H9 (cell line): ENCODE measurements around the gene DPF1. TPM values are rescaled to one million over a fixed set of nuclear protein-coding genes. Genes with fewer than 3 reads are reported as not detected.

Source experiments
- DNase-seq: peaks from one replicate; pipeline ENCODE4 v3.0.0-alpha.2; 2017
- H2AFZ ChIP-seq: one replicate; pipeline ENCODE4 v1.6.1; 2013; ENCODE audit warnings: mild to moderate bottlenecking, low read length, control low read depth, moderate library complexity
- H2AK5ac ChIP-seq: 2 replicates; pipeline ENCODE4 v1.6.1; 2013; ENCODE audit warnings: low read length, control low read depth, mixed read lengths; ENCODE audit not compliant: insufficient read length
- H2BK120ac ChIP-seq: one replicate; pipeline ENCODE4 v1.6.1; 2013; ENCODE audit warnings: low read depth, mild to moderate bottlenecking, low read length, control low read depth, inconsistent platforms; ENCODE audit not compliant: poor library complexity, severe bottlenecking
- H2BK12ac ChIP-seq: 2 replicates; pipeline ENCODE4 v1.6.1; 2013; ENCODE audit warnings: low read length, control low read depth, mixed read lengths, low read depth; ENCODE audit not compliant: insufficient read length
- H2BK15ac ChIP-seq: 2 replicates; pipeline ENCODE4 v1.6.1; 2013; ENCODE audit warnings: low read depth, low read length, control low read depth
- H2BK20ac ChIP-seq: one replicate; pipeline ENCODE4 v1.6.1; 2013; ENCODE audit warnings: low read depth, mild to moderate bottlenecking, low read length, control low read depth, inconsistent platforms; ENCODE audit not compliant: poor library complexity, severe bottlenecking
- H2BK5ac ChIP-seq: 2 replicates; pipeline ENCODE4 v1.6.1; 2013; ENCODE audit warnings: low read length, control low read depth, mixed read lengths; ENCODE audit not compliant: insufficient read length
- H3K14ac ChIP-seq: 2 replicates; pipeline ENCODE4 v1.6.1; 2013; ENCODE audit warnings: low read length, control low read depth; ENCODE audit not compliant: insufficient read depth
- H3K18ac ChIP-seq: 2 replicates; pipeline ENCODE4 v1.6.1; 2013; ENCODE audit warnings: low read depth, mild to moderate bottlenecking, mixed read lengths, low read length, control low read depth; ENCODE audit not compliant: insufficient read length
- H3K23ac ChIP-seq: 2 replicates; pipeline ENCODE4 v1.6.1; 2013; ENCODE audit warnings: low read length, control low read depth, mixed read lengths, low read depth; ENCODE audit not compliant: insufficient read length
- H3K23me2 ChIP-seq: 2 replicates; pipeline ENCODE4 v1.6.1; 2013; ENCODE audit warnings: low read depth, mild to moderate bottlenecking, mixed read lengths, low read length, control low read depth; ENCODE audit not compliant: insufficient read length, poor library complexity, severe bottlenecking
- H3K27ac ChIP-seq: 2 replicates; pipeline ENCODE4 v1.5.1; 2013; ENCODE audit warnings: low read length, control low read depth, mixed read lengths, low read depth; ENCODE audit not compliant: insufficient read length
- H3K27me3 ChIP-seq: 2 replicates; pipeline ENCODE4 v1.6.1; 2013; ENCODE audit warnings: low read length, control low read depth, inconsistent platforms; ENCODE audit not compliant: insufficient read depth
- H3K4ac ChIP-seq: 2 replicates; pipeline ENCODE4 v1.6.1; 2013; ENCODE audit warnings: low read depth, mild to moderate bottlenecking, control low read depth, inconsistent platforms, low read length, moderate library complexity
- H3K4me1 ChIP-seq: 2 replicates; pipeline ENCODE4 v1.6.1; 2013; ENCODE audit warnings: low read length, control low read depth, inconsistent platforms; ENCODE audit not compliant: insufficient read depth
- H3K4me2 ChIP-seq: 2 replicates; pipeline ENCODE4 v1.6.1; 2013; ENCODE audit warnings: low read length, control low read depth, mixed read lengths; ENCODE audit not compliant: insufficient read length, insufficient read depth
- H3K56ac ChIP-seq: 2 replicates; pipeline ENCODE4 v1.6.1; 2013; ENCODE audit warnings: low read depth, mild to moderate bottlenecking, mixed read lengths, low read length, control low read depth; ENCODE audit not compliant: insufficient read length
- H3K79me1 ChIP-seq: 2 replicates; pipeline ENCODE4 v1.6.1; 2013; ENCODE audit warnings: low read depth, mild to moderate bottlenecking, moderate library complexity, low read length, control low read depth, inconsistent platforms; ENCODE audit not compliant: insufficient read depth, poor library complexity, severe bottlenecking
- H3K79me2 ChIP-seq: 2 replicates; pipeline ENCODE4 v1.6.1; 2013; ENCODE audit warnings: low read length, control low read depth, inconsistent platforms; ENCODE audit not compliant: insufficient read depth
- H3K9ac ChIP-seq: 2 replicates; pipeline ENCODE4 v1.6.1; 2013; ENCODE audit warnings: low read length, control low read depth, mixed read lengths; ENCODE audit not compliant: insufficient read length; ENCODE audit errors: extremely low read depth
- H3K9me3 ChIP-seq: one replicate; pipeline ENCODE4 v1.6.1; 2013; ENCODE audit warnings: low read depth, low read length, inconsistent platforms; ENCODE audit not compliant: control insufficient read depth
- H3T11ph ChIP-seq: one replicate; pipeline ENCODE4 v1.6.1; 2013; ENCODE audit warnings: mild to moderate bottlenecking, low read length, control low read depth, inconsistent platforms
- H4K20me1 ChIP-seq: one replicate; pipeline ENCODE4 v1.6.1; 2013; ENCODE audit not compliant: control insufficient read depth, insufficient read length, insufficient read depth
- H4K5ac ChIP-seq: 2 replicates; pipeline ENCODE4 v1.6.1; 2013; ENCODE audit warnings: low read depth, mild to moderate bottlenecking, mixed read lengths, low read length, control low read depth; ENCODE audit not compliant: insufficient read length
- H4K8ac ChIP-seq: replicated peaks from 2 replicates; pipeline ENCODE4 v1.6.1; 2013; ENCODE audit warnings: low read length, control low read depth, mixed read lengths, low read depth; ENCODE audit not compliant: insufficient read length
- H4K91ac ChIP-seq: 2 replicates; pipeline ENCODE4 v1.6.1; 2013; ENCODE audit warnings: low read depth, mild to moderate bottlenecking, moderate library complexity, mixed read lengths, low read length, control low read depth; ENCODE audit not compliant: insufficient read length
- H3K27ac Mint-ChIP-seq, 3 experiments: 2 replicates in 2 of 3; 3 replicates in 1 of 3; pipeline ENCODE4 v1.8.0; 2020 to 2021; ENCODE audit warnings: mixed read lengths in 3 of 3, mild to moderate bottlenecking in 1 of 3, moderate library complexity in 1 of 3
- H3K27me3 Mint-ChIP-seq: 2 replicates; pipeline ENCODE4 v1.8.0; 2021; ENCODE audit warnings: low read depth, mild to moderate bottlenecking, moderate library complexity, mixed read lengths
- H3K36me3 Mint-ChIP-seq, 3 experiments: 2 replicates in 2 of 3; 3 replicates in 1 of 3; pipeline ENCODE4 v1.8.0; 2020 to 2021; ENCODE audit warnings: low read depth in 3 of 3, mixed read lengths in 3 of 3; ENCODE audit not compliant: insufficient read depth in 1 of 3
- H3K4me1 Mint-ChIP-seq, 2 experiments: 2 replicates each; pipeline ENCODE4 v1.8.0; 2020; ENCODE audit warnings: mixed read lengths in 2 of 2
- H3K4me3 Mint-ChIP-seq, 2 experiments: 2 replicates in 1 of 2; 3 replicates in 1 of 2; pipeline ENCODE4 v1.8.0; 2020 to 2021; ENCODE audit warnings: mild to moderate bottlenecking in 2 of 2, mixed read lengths in 2 of 2, moderate library complexity in 1 of 2
- H3K9me3 Mint-ChIP-seq, 2 experiments: 2 replicates in 1 of 2; 3 replicates in 1 of 2; pipeline ENCODE4 v1.8.0; 2020; ENCODE audit warnings: mild to moderate bottlenecking in 2 of 2, mixed read lengths in 2 of 2, moderate library complexity in 1 of 2
- CTCF ChIP-seq: fragments of 200-600 bp; sonication (generic); conservative IDR thresholded peaks from 3 replicates; pipeline ENCODE4 v1.8.0; 2021; ENCODE audit warnings: antibody characterized with exemption, mild to moderate bottlenecking
- WGBS: extraction: QIAGEN DNeasy Blood & Tissue Kit; methylation state at CpG from one replicate; pipeline ENCODE4 v1.1.7; 2013; ENCODE audit warnings: missing lambda C conversion rate, low lambda C conversion rate, mixed read lengths; ENCODE audit not compliant: insufficient read length; ENCODE audit errors: extremely low coverage; 5-methylcytosine and 5-hydroxymethylcytosine counted together
- total RNA-seq: library from RNA; stranded (reverse); gene quantifications from 2 replicates; pipeline ENCODE4 v1.2.1, GENCODE V29; 2021

Gene DPF1
- total RNA-seq, 1 experiment from 2014 or later, result 12.0 TPM

- Mint-ChIP-seq H3K4me1 (peaks cover 53 to 59% of the 10 kb centered on the region in 2 experiments), H3K4me3 (peak overlapping the region; percentile 96 to 100), H3K27ac (peak overlapping the region; percentile 95 to 99 (median 99)), H3K27me3 (no peaks in the 10 kb centered on the region), H3K36me3 (peaks cover 0 to 16% (median 10%) of the 10 kb centered on the region in 3 experiments; a peak in 2 of 7 replicates), H3K9me3 (no peaks in the 10 kb centered on the region; a peak in 2 of 5 replicates)
- Histone ChIP-seq H3K56ac (no peak overlapping the region), H4K5ac (no peak overlapping the region), H2BK12ac (no peak overlapping the region), H3K23me2 (peaks cover 11% of the 10 kb centered on the region), H2AFZ (no peak overlapping the region), H3K4me2 (peak overlapping the region; percentile 95), H3K79me2 (peaks cover 35% of the 10 kb centered on the region; the same call in 1 of the 2 replicates), H3K4ac (no peak overlapping the region), H3K23ac (no peak overlapping the region), H3K9ac (peak overlapping the region; percentile 91), H3K27ac (no peak overlapping the region), H2BK120ac (no peak overlapping the region), H3K79me1 (peaks cover 9% of the 10 kb centered on the region), H2BK15ac (no peak overlapping the region), H2AK5ac (no peak overlapping the region), H3K14ac (peak overlapping the region; percentile 89; the same call in 1 of the 2 replicates), H3K4me1 (peaks cover 12% of the 10 kb centered on the region; the same call in 1 of the 2 replicates), H3K9me3 (no peaks in the 10 kb centered on the region), H4K8ac (no peak overlapping the region), H3K18ac (peak overlapping the region; percentile 80), H3T11ph (no peak overlapping the region), H2BK20ac (no peak overlapping the region), H2BK5ac (no peak overlapping the region), H4K91ac (no peak overlapping the region), H4K20me1 (no peaks in the 10 kb centered on the region), H3K27me3 (no peaks in the 10 kb centered on the region)
- no CpG with 5 or more reads among the region's 14 CpGs for WGBS
- no peak for TF ChIP-seq CTCF
- DNase-seq, result no peak
Observed at GRCh38 chr19:38265213-38265861, 41.3 kb upstream of the DPF1 start.
